ENCODE data around the gene MED16. TPM values are rescaled to one million over a fixed set of nuclear protein-coding genes. Genes with fewer than 3 reads are reported as not detected.
A peak's percentile ranks its signal among the peaks of the same experiment; 100 is the strongest.

MED16 gene
- total RNA-seq, 1 experiment from 2014 or later: 83.0 TPM

- CTCF ChIA-PET: interaction anchor here (0.6 kb wide), 1 partner anchor 300 kb away, joined by 6 read pairs; no protein-coding TSS in a partner anchor
- POLR2A ChIA-PET (ENCODE audit: low non-redundant PET): no interaction called here
- no peak overlapping the region for H3K4me3 ChIP-seq (ENCODE audit: low read depth, low read length, poor library complexity, severe bottlenecking)
Measured at GRCh38 chr19:904545-904944, 11.6 kb upstream of the MED16 start.

DNA sequence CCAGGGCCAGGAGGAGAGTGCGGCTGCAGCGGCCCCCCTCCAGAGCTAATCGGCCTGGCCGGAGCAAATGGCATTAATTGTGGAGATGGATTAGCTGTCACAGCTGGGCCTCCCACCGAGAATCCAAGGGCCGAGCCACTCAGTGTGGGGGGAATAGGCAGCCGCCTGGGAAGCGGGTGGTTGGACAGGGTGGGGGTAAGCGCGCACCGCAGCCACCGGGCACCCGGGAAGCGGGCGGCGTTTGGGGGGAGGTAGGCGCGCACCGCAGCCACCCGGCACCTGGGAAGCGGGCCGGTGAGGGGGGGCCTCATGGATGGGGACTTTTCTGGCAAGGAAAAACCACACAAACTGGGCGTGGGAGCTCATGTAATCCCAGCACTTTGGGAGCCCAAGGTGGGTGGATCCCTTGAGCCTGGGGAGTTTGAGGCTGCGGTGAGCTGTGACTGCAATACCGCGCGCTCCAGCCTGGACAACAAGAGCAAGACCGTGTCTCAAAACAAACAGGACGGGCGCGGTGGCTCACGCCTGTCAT lies 10.3 kb upstream of the MED16 start:
- no TSS peak for BruUV-seq (replicated peaks)
- Histone ChIP-seq H3K36me3 (ENCODE audit: insufficient read depth, low read length, poor library complexity, severe bottlenecking) (peaks cover 4% of the 10 kb centered on the region), H3K27ac (ENCODE audit: low read depth, low read length, poor library complexity, severe bottlenecking) (no peak overlapping the region), H3K4me3 (ENCODE audit: low read depth, low read length, poor library complexity, severe bottlenecking) (no peak overlapping the region), H3K27me3 (replicated peaks; ENCODE audit: insufficient read depth, low read depth, low read length, poor library complexity) (no peaks in the 10 kb centered on the region), H3K9me3 (ENCODE audit: low read depth, low read length, poor library complexity, severe bottlenecking) (no peaks in the 10 kb centered on the region), H3K4me1 (ENCODE audit: insufficient read depth, low read length, poor library complexity, severe bottlenecking) (peaks cover 8% of the 10 kb centered on the region)
- DNase-seq (ENCODE audit: low spot score): peak; percentile 56
- ChIA-PET POLR2A (ENCODE audit: low non-redundant PET) (interaction anchor here (0.6 kb wide), 2 partner anchors 147 to 231 kb away, joined by 3 to 4 read pairs; no protein-coding TSS in a partner anchor), CTCF (no interaction called here)
- intact Hi-C loops (cut with micrococcal nuclease; ENCODE audit: unreplicated experiment): no loop called here
- TF ChIP-seq EZH2 (IDR thresholded peaks at IDR 0.05; ENCODE audit: borderline replicate concordance, low read depth, low read length, poor library complexity, severe bottlenecking): no peak

More at GRCh38 chr19:904545-904944, 11.6 kb upstream of the MED16 start:
- H3K36me3 ChIP-seq (ENCODE audit: insufficient read depth, low read length, poor library complexity, severe bottlenecking): peaks cover 2% of the 10 kb centered on the region
- no peaks in the 10 kb centered on the region for H3K27me3 ChIP-seq (replicated peaks; ENCODE audit: insufficient read depth, low read depth, low read length, poor library complexity)
- H3K27ac ChIP-seq (ENCODE audit: low read depth, low read length, poor library complexity, severe bottlenecking): no peak overlapping the region
- intact Hi-C loops (cut with micrococcal nuclease; ENCODE audit: unreplicated experiment): no loop called here
- H3K4me1 ChIP-seq (ENCODE audit: insufficient read depth, low read length, poor library complexity, severe bottlenecking): peaks cover 8% of the 10 kb centered on the region
- H3K9me3 ChIP-seq (ENCODE audit: low read depth, low read length, poor library complexity, severe bottlenecking): no peaks in the 10 kb centered on the region
- DNase-seq (ENCODE audit: low spot score): no peak
- TF ChIP-seq, protein P1, sequence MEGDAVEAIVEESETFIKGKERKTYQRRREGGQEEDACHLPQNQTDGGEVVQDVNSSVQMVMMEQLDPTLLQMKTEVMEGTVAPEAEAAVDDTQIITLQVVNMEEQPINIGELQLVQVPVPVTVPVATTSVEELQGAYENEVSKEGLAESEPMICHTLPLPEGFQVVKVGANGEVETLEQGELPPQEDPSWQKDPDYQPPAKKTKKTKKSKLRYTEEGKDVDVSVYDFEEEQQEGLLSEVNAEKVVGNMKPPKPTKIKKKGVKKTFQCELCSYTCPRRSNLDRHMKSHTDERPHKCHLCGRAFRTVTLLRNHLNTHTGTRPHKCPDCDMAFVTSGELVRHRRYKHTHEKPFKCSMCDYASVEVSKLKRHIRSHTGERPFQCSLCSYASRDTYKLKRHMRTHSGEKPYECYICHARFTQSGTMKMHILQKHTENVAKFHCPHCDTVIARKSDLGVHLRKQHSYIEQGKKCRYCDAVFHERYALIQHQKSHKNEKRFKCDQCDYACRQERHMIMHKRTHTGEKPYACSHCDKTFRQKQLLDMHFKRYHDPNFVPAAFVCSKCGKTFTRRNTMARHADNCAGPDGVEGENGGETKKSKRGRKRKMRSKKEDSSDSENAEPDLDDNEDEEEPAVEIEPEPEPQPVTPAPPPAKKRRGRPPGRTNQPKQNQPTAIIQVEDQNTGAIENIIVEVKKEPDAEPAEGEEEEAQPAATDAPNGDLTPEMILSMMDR (conservative IDR thresholded peaks at IDR 0.05; ENCODE audit: low read depth, low read length): no peak
- no peak for TF ChIP-seq EZH2 (IDR thresholded peaks at IDR 0.05; ENCODE audit: borderline replicate concordance, low read depth, low read length, poor library complexity, severe bottlenecking)
- BruUV-seq (replicated peaks): no TSS peak

DNA sequence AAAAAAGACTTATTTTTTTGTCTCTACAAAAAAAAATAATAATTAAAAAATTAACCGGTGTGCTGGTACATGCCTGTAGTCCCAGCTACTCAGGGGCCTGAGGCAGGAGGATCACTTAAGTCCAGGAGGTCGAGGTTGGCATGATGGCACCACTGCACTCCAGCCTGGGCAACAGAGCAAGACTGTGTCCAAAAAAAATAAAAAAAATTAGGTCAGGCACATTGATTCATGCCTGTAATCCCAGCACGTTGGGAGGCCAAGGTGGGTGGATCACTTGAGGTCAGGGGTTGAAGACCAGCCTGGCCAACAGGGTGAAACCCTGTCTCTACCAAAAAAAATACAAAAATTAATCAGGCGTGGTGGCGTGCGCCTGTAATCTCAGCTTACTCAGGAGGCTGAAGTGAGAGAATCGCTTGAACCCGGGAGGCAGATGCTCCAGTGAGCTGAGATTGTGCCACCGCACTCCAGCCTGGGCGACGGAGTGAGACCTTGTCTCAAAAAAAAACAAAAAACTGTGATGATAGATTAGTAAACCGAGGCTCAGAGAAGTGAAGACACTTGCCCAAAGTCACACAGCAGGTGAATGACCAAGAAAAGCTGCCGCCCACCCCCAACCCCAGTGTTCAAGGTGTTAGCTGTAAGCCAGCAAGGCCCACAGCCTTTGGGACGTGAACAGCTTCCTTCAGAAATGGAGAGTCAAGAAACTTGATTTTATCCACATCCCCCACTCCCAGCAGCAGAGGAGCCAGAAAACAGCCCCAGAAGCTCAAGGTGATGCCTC lies 9.6 kb upstream of the MED16 start:
- Histone ChIP-seq H3K27ac (ENCODE audit: low read depth, low read length, poor library complexity, severe bottlenecking) (no peak overlapping the region), H3K36me3 (ENCODE audit: insufficient read depth, low read length, poor library complexity, severe bottlenecking) (peaks cover 4% of the 10 kb centered on the region), H3K4me1 (ENCODE audit: insufficient read depth, low read length, poor library complexity, severe bottlenecking) (peaks cover 8% of the 10 kb centered on the region), H3K9me3 (ENCODE audit: low read depth, low read length, poor library complexity, severe bottlenecking) (no peaks in the 10 kb centered on the region), H3K4me3 (ENCODE audit: low read depth, low read length, poor library complexity, severe bottlenecking) (no peak overlapping the region), H3K27me3 (replicated peaks; ENCODE audit: insufficient read depth, low read depth, low read length, poor library complexity) (no peaks in the 10 kb centered on the region)
- ChIA-PET CTCF (no interaction called here), POLR2A (ENCODE audit: low non-redundant PET) (interaction anchor here (0.6 kb wide), 1 partner anchor 230 kb away, joined by 3 read pairs; no protein-coding TSS in a partner anchor)
- intact Hi-C loops (cut with micrococcal nuclease; ENCODE audit: unreplicated experiment): no loop called here
- TF ChIP-seq EZH2 (IDR thresholded peaks at IDR 0.05; ENCODE audit: borderline replicate concordance, low read depth, low read length, poor library complexity, severe bottlenecking): no peak
- TF ChIP-seq, protein P1 (conservative IDR thresholded peaks at IDR 0.05; ENCODE audit: low read depth, low read length): no peak
- no TSS peak for BruUV-seq (replicated peaks)
- no peak for DNase-seq (ENCODE audit: low spot score)
